Measurements from ENCODE around the gene TRAF2.

The TRAF2 gene

GRCh38 chr9:136935651-136936050 is 49.3 kb downstream of the TRAF2 start:
- peaks cover 52% of the 10 kb centered on the region for H3K36me3 Mint-ChIP-seq (ENCODE audit: low read depth)

GRCh38 chr9:136936645-136937170 is 50.4 kb downstream of the TRAF2 start:
- no peak for TF ChIP-seq CTCF (IDR thresholded peaks at IDR 0.05; ENCODE audit: unreplicated experiment in 3 of 3)
- Mint-ChIP-seq H3K9me3 (peaks cover 7% of the 10 kb centered on the region), H3K4me3 (no peak overlapping the region), H3K27ac (no peak overlapping the region), H3K27me3 (ENCODE audit: low read depth) (no peaks in the 10 kb centered on the region), H3K36me3 (ENCODE audit: low read depth) (peaks cover 51% of the 10 kb centered on the region), H3K4me1 (no peaks in the 10 kb centered on the region)

More at GRCh38 chr9:136935651-136936050, 49.3 kb downstream of the TRAF2 start:
- Mint-ChIP-seq H3K9me3 (peaks cover 8% of the 10 kb centered on the region), H3K4me1 (no peaks in the 10 kb centered on the region), H3K27me3 (ENCODE audit: low read depth) (no peaks in the 10 kb centered on the region), H3K27ac (no peak overlapping the region), H3K4me3 (no peak overlapping the region)
- TF ChIP-seq CTCF (IDR thresholded peaks at IDR 0.05; ENCODE audit: unreplicated experiment in 3 of 3): no peak

- TF ChIP-seq CTCF (IDR thresholded peaks at IDR 0.05; ENCODE audit: unreplicated experiment in 3 of 3): no peak
- peaks cover 50% of the 10 kb centered on the region for H3K36me3 Mint-ChIP-seq (ENCODE audit: low read depth)
- no peak overlapping the region for H3K27ac Mint-ChIP-seq
Measured at GRCh38 chr9:136937186-136938001, 51.1 kb downstream of the TRAF2 start.

GRCh38 chr9:136939431-136939995 is 53.2 kb downstream of the TRAF2 start:
- no peaks in the 10 kb centered on the region for H3K27me3 Mint-ChIP-seq (ENCODE audit: low read depth)
- no peak for TF ChIP-seq CTCF (IDR thresholded peaks at IDR 0.05; ENCODE audit: unreplicated experiment in 3 of 3)
- H3K9me3 Mint-ChIP-seq: no peaks in the 10 kb centered on the region
- H3K36me3 Mint-ChIP-seq (ENCODE audit: low read depth): peaks cover 34% of the 10 kb centered on the region
- no peaks in the 10 kb centered on the region for H3K4me1 Mint-ChIP-seq
- no peak overlapping the region for H3K27ac Mint-ChIP-seq
- H3K4me3 Mint-ChIP-seq: peak overlapping the region in 1 of 3 experiments; percentile 16

More at GRCh38 chr9:136937186-136938001, 51.1 kb downstream of the TRAF2 start:
- H3K9me3 Mint-ChIP-seq: peaks cover 3% of the 10 kb centered on the region
- no peak overlapping the region for H3K4me3 Mint-ChIP-seq
- H3K4me1 Mint-ChIP-seq: no peaks in the 10 kb centered on the region
- no peaks in the 10 kb centered on the region for H3K27me3 Mint-ChIP-seq (ENCODE audit: low read depth)

GRCh38 chr9:136939996-136940525 is 53.7 kb downstream of the TRAF2 start:
- H3K36me3 Mint-ChIP-seq (ENCODE audit: low read depth): peaks cover 30% of the 10 kb centered on the region
- H3K27me3 Mint-ChIP-seq (ENCODE audit: low read depth): no peaks in the 10 kb centered on the region
- no peak for TF ChIP-seq CTCF (IDR thresholded peaks at IDR 0.05; ENCODE audit: unreplicated experiment in 3 of 3)
- H3K27ac Mint-ChIP-seq: no peak overlapping the region
- no peak overlapping the region for H3K4me3 Mint-ChIP-seq
- no peaks in the 10 kb centered on the region for H3K4me1 Mint-ChIP-seq
- no peaks in the 10 kb centered on the region for H3K9me3 Mint-ChIP-seq
